ENCODE results near the gene NEK11. TPM values are rescaled to one million over a fixed set of nuclear protein-coding genes. Genes with fewer than 3 reads are reported as not detected.

The NEK11 gene
- total and polyA plus RNA-seq, 2 donors (not counting 3 experiments of a cell fraction or from before 2014, with no cell fraction given) = 1.7 to 4.3 TPM

- no peak for FAIRE-seq
- ChIA-PET CTCF (interaction anchor here (0.9 kb wide), 1 partner anchor 108 kb away, joined by 3 read pairs; no protein-coding TSS in a partner anchor), POLR2A (no interaction called here)
Observed at GRCh38 chr3:131141770-131142169, 115.1 kb downstream of the NEK11 start.

More at GRCh38 chr3:131141770-131142169, 115.1 kb downstream of the NEK11 start:
- no peaks in the 10 kb centered on the region for H3K79me2 ChIP-seq (ENCODE audit: control insufficient read depth, insufficient read depth, low read length)
- intact Hi-C loops (cut with micrococcal nuclease) (no loop called here), dilution Hi-C loops (cut with MboI; ENCODE audit: extremely low pct_ligation_motif_present, low sequenced_read_pairs) (no loop called here)
- no peak for TF ChIP-seq POLR2A (IDR thresholded peaks at IDR 0.05; ENCODE audit: low read depth, low read length)
- TF ChIP-seq MYC (IDR thresholded peaks at IDR 0.05; ENCODE audit: low read depth, low read length) = no peak
- no peak for TF ChIP-seq CTCF (IDR thresholded peaks at IDR 0.05; ENCODE audit: extremely low read depth in 1 of 2, insufficient read depth in 1 of 2, low read depth in 1 of 2, low read length in 2 of 2)
- no peak for TF ChIP-seq MAX (IDR thresholded peaks at IDR 0.05; ENCODE audit: insufficient read depth, insufficient read length)
- no peak overlapping the region for H3K4me2 ChIP-seq (ENCODE audit: insufficient read depth, low read length)
- H3K9me3 ChIP-seq (replicated peaks; ENCODE audit: control insufficient read depth, insufficient read depth, low read length) = no peaks in the 10 kb centered on the region
- no peaks in the 10 kb centered on the region for H3K27me3 ChIP-seq (ENCODE audit: control insufficient read depth in 2 of 2, insufficient read depth in 2 of 2, low read length in 2 of 2)
- no peaks in the 10 kb centered on the region for H3K9me1 ChIP-seq (replicated peaks; ENCODE audit: control insufficient read depth, extremely low read depth, insufficient read depth, low read length)
- no peaks in the 10 kb centered on the region for H3K4me1 ChIP-seq (ENCODE audit: control insufficient read depth, extremely low read depth, insufficient read depth, low read length)
- no peak for DNase-seq (ENCODE audit: low read depth, low spot score)
- no peaks in the 10 kb centered on the region for H3K36me3 ChIP-seq (ENCODE audit: control insufficient read depth in 2 of 2, extremely low read depth in 1 of 2, insufficient read depth in 2 of 2, low read length in 2 of 2)
- no peak overlapping the region for H3K27ac ChIP-seq (ENCODE audit: insufficient read depth, low read depth, low read length)
- H2AFZ ChIP-seq (ENCODE audit: low read depth, low read length) = no peak overlapping the region
- no peaks in the 10 kb centered on the region for H4K20me1 ChIP-seq (replicated peaks; ENCODE audit: control insufficient read depth, extremely low read depth, insufficient read depth, low read length)
- BruUV-seq (replicated peaks) = no TSS peak
- no peak overlapping the region for H3K9ac ChIP-seq (replicated peaks; ENCODE audit: extremely low read depth, insufficient read depth, low read length)
- H3K4me3 ChIP-seq (replicated peaks in 1 of 3; ENCODE audit: insufficient read depth in 1 of 3, low read depth in 1 of 3, low read length in 3 of 3) = no peak overlapping the region
